ENCODE results near the gene KIFC1.

KIFC1 gene

DNA sequence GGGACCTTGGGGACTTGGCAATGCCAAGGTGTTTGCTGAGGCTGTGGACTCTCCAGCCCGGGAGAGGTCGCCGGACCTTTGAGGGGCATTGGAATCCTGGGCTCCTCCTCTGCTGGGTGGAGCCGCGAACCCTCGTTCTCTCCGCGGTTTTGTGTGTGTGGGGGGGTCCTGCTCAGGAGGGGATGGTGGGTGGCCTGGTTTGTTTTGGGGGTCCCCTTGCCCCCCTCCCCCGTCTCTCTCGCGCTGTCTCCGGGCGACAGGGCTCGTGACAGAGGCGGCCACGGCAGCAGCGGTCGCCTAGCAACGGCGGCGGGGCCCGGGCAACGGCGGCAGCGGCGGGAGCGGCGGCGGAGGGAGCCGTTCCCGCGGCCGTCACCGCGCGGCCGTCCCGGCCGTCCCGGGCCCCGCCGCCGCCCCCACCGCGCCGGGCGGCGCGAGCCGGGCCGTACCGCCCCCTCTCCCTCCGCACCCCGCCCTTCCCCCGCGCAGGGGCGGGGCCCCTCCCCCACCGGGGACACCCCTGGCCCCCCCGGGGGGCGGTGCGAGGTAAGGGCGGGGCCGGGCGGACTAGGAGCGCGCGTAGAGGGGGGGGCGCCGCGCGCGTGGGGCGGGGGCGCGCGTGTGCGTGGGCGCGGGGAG lies 36.1 kb downstream of the KIFC1 start:
- no peak for DNase-seq

DNA sequence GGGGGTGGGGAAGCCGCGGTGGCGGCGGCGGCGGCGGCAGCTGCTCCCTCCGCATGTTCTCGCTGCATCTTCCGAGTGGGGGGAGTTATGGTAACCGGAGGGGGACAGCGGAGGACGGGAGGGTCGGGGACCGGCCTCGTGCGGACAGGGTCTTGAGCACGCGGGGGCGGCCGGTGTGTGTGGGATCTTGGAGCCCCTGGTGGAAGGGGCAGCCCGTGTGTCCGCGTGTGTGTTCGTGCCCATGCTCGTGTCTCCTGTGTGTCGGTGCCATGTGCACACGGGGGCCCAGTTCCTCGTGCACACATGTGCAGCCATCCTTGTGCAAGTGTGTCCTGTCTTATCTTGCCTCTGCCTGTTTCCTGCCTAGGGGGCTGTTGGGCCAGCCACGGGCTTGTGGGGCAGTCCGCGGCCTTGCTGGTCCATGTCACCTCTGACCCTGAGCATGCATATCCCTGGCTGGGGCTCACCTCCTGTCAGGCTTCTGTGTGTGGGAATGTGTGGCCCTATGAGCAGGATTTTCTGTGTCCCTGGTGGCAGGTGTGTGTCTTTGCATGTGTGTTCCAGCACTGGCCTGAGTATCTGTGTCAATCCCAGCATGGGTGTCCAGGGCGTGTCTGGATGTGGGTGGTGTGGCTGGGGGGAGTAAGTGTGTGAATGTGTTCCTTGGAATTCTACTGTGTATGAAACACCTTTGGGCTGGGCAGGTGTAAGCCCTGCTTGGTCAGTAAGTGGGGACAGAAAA lies 36.8 kb downstream of the KIFC1 start:
- DNase-seq = no peak

DNA sequence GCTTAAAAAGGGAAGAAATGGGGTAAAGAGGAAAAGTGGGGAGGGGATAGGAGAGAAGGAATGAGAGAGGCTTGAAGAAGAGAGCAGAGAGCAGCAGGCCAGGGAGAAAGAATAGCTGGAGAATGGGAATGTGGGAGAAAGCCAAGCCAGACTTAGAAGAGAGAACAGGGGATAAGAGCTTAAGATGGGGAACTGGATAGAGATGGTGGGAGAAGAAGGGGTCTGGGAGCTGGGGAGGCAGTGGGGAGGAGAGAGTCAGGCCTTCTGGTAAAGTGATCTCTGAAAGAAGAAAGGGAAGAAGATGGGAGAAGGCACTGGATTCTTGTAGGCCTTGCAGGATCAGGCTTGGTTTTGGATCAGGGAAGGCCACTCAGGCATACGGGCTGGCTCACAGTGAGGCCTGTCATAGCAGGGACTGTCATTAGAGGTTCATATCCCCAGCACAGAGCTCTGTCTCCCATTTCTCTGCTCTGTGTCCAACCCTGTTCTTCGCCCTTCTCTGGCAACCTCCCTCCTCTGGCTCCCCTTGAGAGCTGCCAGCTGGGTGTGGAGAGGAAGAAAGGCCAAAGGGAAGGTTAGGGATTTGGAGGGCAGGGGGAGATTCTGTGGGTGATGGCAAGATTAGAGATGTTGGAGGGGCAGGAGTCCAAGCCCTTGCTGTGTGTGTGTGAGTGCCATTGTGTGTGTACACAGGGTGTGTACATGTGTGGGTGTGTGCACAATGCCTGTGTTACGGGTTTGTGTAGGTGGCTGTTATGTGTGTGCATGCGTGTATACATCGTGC lies 37.5 kb downstream of the KIFC1 start:
- DNase-seq = no peak

DNA sequence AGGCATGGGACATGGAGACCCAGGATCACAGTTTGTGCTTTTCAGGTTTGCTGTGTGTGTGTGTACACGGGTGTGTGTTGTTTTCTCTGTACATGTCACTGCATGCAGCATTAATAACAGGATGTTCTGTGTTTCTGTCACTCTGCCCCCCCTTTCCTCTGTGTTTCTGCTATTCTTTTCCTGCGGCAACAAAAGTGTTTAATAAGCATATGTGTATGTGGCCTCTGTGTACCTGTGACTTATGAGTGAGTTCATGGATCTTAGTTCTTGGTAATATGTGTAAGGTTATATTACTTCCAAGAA lies 38.1 kb downstream of the KIFC1 start:
- no peak for DNase-seq

DNA sequence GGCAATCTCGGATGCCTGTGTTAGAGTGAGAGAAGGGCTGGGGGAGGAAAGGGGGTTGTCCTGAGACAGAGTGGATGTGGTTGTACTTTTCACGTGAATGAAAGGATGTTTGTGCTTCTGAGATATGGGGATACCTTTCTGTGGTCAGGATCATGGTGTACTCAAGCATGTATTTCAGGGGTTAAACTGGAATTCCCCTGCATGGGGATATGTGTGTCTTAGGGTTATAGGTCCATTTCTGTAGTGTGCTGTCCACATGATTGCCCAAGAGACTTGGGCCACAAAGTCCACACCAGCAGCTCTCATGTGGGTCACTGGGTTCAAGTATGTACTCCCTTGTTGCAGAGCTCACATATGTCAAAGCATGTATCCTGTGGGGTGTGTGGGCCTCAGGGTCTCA lies 38.7 kb downstream of the KIFC1 start:
- no peak for DNase-seq

DNA sequence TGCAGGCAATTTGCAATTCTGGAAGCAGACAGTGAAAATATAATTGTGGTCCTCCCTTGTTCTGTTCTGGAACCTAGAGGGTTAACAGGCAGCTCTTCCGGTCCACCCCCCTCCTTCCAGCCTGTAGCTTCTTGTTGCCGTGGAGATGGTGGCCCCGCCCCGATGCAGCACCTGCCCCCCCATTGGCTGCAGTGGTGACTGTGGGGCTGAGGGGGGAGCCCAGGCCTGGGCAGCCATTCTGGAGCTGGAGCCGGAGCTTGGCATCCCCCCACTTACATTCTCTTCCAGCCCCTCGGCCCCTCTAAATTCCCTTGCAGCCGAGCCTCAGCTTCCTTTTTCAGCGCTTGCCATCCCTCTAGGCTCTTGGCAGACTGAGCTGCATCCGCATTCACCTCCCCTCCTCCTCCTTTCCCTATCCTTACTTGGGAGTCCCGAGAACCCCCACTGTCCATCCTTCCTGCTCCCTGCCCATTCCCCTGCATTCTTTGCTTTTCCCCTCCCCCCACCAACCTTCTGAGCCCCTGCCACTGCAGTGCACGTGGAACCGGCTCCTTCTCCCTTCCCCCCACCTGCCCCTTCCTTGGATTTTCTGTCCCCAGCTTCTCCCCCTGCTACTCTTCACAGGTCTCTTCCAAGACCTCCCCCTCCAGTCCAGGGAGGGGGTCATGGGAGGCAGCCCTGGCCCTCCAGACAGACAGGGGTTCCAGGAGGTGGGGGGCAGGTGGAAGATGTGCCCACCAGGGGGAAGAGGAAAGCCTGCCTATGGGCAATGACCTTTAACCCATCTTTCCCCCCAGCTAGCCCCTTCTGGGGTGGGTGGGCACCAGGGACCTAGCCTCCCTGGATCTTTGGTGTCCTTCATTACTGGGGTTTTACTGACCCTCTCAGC lies 39.6 kb downstream of the KIFC1 start:
- no peak for DNase-seq

DNA sequence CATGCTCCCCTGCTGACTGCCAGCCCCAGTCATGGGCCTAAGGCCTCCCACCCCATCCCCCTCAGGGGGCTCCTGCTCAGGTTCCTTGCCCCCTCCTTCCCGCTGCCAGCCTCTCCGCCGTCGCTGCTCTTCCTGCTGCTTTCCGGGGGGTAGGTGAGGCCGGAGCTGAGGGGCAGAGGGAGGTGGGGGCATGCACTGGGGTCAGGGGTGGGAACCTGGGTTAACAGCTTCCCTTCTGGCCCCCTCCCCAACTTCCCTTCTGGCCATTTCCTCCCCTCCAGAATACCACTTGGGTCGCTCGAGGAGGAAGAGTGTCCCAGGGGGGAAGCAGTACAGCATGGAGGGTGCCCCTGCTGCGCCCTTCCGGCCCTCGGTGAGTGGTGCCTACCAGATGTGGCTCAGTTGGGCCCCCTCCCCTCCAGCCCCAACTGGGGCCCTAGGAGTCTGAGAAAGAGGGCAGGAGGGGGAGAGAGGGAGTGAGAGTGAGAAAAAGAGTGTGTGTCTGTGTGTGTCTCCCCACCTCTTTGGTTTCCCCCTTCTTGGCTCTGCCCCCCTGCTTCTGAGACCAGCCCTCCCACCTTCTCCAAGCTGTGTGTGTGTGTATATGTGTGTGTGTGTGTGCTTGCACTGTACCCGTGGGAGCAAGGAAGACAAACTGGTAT lies 40.4 kb downstream of the KIFC1 start:
- no peak for DNase-seq

DNA sequence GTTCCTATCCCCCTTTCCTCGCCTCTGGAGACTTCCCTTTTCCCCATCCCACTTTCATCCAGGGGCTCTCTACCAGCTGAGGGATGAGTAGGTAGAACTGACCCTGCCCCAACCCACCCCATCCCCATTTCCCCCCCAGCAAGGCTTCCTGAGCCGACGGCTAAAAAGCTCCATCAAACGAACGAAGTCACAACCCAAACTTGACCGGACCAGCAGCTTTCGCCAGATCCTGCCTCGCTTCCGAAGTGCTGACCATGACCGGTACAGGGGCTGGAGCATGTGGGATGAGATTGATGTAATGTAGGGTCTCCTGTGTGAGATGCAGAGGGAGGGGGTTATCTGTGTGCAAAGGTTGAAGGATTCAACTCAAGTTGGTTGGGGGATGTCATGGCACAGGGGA lies 40.9 kb downstream of the KIFC1 start:
- DNase-seq = no peak

DNA sequence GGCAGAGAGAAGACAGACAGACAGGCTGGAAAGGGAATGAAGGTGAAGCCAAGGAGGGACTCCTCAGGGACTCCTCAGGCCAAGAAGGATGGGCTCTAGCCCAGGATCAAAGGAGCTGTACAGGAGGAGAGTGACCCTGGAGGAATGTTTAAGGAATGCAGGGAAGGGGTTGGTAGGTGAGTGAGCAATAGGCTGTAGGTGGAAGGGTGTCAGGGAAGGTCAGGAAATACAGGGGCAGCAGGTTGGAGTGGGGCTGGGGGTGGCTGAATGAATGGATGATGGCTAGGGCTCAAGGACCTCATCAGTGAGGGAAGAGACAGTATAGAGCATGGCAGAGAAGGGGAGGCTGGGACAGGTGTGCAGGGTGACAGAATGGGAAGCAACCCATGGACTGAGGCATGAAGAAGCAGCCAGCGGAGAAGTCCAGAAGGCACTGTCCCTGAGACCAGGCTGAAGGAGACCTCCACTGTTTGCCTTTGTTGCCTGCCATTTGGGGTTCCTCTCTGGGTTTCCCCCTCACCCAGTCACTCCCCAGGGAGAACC lies 41.4 kb downstream of the KIFC1 start:
- no peak for DNase-seq

DNA sequence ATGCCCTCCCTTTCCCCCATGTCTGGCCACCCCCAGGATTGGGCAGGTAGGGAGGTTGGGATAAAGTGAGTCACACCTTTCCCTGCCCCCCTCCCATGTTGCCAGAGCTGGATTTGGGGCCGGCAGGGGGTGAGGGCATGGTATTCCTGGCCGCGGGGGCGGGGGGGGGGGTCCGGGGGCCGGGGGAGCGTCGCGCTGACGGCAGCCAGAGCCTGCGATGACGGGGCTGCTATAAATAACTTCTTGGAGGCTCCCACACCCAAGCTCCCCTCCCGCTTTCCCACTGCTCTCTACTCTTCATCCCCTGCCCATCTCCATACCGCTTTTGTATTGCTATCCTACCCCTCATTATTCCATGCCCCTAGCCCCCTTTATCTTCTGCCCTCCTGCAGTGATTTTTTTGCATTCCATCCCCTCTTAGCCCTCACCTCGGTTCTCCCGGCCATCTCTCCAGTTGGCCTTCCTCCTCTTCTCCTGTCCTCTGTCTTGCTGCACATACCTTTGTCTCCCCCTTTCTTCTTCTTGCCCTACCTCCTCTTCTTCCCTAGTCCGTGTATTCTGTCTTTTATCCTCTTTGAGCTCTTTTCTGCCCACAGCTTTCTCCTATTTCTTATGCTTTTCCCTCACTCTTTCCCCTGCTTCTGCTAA lies 42.0 kb downstream of the KIFC1 start:
- no peak for DNase-seq

DNA sequence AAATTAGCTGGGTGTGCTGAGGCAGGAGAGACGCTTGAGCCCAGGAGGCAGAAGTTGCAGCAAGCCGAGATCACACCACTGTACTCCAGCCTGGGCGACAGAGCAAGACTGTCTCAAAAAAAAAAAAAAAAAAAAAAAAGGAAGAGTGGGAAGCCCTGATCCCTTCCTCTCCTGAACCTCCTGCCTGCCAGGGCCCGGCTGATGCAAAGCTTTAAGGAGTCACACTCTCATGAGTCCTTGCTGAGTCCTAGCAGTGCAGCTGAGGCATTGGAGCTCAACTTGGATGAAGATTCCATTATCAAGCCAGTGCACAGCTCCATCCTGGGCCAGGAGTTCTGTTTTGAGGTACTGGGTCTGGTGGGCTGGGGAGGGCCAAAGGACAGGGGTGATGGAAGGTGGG lies 43.3 kb downstream of the KIFC1 start:
- DNase-seq = no peak

DNA sequence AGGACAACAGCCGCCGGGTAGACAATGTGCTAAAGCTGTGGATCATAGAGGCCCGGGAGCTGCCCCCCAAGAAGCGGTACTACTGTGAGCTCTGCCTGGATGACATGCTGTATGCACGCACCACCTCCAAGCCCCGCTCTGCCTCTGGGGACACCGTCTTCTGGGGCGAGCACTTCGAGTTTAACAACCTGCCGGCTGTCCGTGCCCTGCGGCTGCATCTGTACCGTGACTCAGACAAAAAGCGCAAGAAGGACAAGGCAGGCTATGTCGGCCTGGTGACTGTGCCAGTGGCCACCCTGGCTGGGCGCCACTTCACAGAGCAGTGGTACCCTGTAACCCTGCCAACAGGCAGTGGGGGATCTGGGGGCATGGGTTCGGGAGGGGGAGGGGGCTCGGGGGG lies 46.0 kb downstream of the KIFC1 start:
- no peak for DNase-seq

DNA sequence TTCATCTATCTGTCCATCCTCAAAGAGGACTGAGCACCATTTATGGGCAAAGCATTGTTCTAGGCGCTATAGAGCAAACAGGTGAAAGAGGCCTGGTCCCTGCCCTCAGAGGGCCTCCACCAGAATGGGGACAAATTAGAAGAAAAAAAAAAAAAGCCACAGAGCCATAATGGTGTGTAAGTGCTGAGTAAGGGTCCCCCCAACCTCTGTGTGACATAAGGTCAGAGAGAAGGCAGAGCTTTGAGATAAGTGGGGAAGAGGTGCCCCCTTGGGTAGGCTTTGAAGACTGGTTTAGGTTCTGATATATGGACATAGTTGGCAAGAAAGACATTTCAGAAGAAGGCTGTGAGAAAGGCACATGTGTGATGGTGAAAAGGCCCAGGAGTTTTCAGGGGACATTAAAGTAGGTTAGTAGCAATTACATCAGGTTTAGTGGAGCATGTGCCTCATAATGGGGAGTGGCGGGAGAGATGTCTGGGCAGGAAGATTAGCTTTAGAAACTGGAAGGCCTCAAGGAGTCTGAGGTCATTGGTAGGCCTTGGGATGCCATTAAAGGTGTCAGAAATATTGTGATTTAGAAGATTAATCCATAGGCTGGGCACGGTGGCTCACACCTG lies 47.5 kb downstream of the KIFC1 start:
- no peak for DNase-seq

DNA sequence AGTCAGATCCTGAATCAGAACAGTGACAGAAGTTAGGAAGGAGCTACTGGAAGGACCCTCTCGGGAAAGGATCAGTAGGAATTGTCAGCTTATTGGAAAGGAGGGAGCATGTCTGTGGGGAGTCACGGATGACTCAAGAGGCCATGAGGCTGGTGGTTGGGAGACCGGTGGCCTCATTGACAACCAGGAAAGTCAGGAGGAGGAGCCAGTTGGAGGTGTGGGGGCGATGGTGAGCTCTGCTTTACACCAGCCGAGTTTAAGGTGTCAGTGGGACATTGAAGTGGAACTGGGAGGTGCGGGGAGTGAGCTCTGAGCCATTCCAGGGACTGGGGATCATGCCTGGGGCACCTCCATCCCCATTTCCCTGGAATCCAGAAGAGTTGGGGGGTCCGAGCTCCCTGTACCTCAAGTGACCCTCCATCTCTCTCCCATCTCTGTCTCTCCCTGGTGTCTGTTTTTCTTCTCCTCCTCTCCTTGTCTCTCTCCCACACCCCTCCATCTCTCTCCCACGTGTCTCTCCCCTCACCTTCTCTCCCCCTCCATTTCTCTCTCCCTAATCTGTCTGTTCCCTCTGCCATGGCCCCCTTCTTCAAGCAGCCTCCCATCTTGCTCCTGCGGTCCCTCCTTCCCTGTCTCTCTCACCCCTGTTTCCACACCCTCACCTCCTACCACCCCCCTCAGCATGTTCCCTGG lies 48.5 kb downstream of the KIFC1 start:
- no peak for DNase-seq

DNA sequence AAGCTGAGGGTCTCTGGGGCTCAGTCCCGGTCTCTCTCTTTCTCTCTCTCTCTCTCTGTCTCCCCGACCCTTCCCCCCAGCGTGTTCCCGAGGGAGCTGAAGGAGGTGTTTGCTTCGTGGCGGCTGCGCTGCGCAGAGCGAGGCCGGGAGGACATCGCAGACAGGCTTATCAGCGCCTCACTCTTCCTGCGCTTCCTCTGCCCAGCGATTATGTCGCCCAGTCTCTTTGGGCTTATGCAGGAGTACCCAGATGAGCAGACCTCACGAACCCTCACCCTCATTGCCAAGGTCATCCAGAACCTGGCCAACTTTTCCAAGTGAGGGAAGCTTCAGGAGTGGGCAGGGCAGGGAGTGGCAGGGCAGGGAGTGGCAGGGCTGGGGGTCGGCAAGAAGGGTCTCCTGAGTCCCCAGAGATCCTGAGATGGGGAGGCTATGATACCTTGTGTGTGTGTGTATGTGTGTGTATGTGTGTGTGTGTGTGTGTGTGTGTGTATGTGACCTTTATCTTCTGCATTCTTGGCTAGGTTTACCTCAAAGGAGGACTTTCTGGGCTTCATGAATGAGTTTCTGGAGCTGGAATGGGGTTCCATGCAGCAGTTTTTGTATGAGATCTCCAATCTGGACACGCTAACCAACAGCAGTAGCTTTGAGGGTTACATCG lies 49.2 kb downstream of the KIFC1 start:
- DNase-seq = no peak

DNA sequence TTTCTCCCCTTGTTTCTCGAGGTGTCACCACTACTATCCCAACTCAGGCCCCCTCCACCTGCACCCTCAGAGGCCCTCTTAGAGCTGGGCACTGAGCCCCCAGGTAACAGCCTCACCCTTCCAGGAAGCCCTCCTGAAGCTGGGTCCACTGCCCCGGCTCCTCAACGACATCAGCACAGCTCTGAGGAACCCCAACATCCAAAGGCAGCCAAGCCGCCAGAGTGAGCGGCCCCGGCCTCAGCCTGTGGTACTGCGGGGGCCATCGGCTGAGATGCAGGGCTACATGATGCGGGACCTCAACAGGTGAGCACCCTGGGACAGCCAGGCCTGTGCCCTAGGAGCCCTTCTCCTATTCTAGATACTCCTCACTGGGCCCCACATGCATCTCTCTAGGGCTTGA lies 49.8 kb downstream of the KIFC1 start:
- DNase-seq = no peak

DNA sequence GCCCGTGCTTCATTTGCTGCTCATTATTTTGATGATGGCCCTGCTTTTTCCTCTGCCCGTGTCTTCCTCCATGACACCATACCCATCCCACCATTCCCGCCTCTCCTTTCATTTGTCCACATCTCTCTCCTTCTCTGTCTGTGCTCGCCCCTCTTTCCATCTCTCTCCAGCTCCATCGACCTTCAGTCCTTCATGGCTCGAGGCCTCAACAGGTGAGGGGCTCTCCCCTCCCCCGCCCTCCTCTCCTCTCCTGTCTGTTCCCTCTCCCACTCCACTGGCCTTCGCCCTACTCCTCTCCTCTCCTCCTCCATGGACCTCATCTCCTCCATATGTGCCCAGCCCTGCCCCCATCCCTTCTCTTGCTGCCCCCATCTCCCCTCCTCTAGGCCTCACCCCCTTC lies 50.7 kb downstream of the KIFC1 start:
- DNase-seq = no peak

DNA sequence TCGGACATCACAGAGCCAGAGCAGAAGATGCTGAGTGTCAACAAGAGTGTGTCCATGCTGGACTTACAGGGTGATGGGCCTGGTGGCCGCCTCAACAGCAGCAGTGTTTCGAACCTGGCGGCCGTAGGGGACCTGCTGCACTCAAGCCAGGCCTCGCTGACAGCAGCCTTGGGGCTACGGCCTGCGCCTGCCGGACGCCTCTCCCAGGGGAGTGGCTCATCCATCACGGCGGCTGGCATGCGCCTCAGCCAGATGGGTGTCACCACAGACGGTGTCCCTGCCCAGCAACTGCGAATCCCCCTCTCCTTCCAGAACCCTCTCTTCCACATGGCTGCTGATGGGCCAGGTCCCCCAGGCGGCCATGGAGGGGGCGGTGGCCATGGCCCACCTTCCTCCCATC lies 51.4 kb downstream of the KIFC1 start:
- DNase-seq = no peak

DNA sequence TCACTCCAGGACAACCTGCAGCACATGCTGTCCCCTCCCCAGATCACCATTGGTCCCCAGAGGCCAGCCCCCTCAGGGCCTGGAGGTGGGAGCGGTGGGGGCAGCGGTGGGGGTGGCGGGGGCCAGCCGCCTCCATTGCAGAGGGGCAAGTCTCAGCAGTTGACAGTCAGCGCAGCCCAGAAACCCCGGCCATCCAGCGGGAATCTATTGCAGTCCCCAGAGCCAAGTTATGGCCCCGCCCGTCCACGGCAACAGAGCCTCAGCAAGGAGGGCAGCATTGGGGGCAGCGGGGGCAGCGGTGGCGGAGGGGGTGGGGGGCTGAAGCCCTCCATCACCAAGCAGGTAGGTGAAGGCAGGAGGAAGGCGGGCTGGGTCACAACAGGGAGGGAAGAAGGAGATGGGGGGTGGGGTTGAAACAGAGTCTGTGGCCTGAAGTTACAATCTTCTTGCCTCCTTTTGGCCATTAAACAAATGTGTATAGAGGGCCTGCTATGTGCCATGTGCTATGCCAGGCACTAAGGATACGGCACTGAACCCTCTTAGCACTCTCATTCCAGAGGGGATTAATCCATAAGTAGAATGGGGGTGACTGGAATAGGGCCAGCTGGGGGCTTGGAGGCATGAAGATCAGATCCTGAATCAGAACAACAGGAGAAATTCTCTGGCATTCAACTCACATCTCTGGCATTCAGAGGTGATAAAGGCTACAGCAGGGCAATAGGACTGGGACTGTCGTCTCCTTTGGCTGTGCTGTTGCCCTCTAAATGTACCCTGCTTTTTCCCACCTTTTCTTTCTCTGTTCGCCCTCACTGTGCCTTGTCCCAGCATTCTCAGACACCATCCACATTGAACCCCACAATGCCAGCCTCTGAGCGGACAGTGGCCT lies 52.2 kb downstream of the KIFC1 start:
- no peak for DNase-seq

Data from NCI-H1436 treated with DMSO at 0.1 percent for 48 hours (cell line).